Colonic mucosa (tissue), 4 donors: ENCODE measurements around the gene DLG2. TPM values are rescaled to one million over a fixed set of nuclear protein-coding genes. Genes with fewer than 3 reads are reported as not detected.
"Not testable (repeated sequence)": the region's sequence is repeated elsewhere in the genome, so short reads cannot be mapped to it uniquely, and the experiment has no call there.

Source experiments
- DNase-seq: peaks from one replicate; pipeline ENCODE4 v3.0.0-alpha.2; 2020
- H3K27ac ChIP-seq: fragments of 200-600 bp; one replicate; pipeline ENCODE4 v1.8.0; 2021
- H3K27me3 ChIP-seq: fragments of 200-600 bp; one replicate; pipeline ENCODE4 v1.8.0; 2021
- H3K36me3 ChIP-seq: fragments of 200-600 bp; one replicate; pipeline ENCODE4 v1.8.0; 2021
- H3K4me1 ChIP-seq: fragments of 200-600 bp; one replicate; pipeline ENCODE4 v1.8.0; 2021; ENCODE audit warnings: mild to moderate bottlenecking
- H3K4me3 ChIP-seq: fragments of 200-600 bp; one replicate; pipeline ENCODE4 v1.8.0; 2021
- H3K9ac ChIP-seq, 2 donors: one replicate each; pipeline ENCODE4 v1.7.0; 2013; ENCODE audit warnings: control low read depth in 2 of 2, low read depth in 2 of 2, low read length in 2 of 2
- H3K9me3 ChIP-seq: fragments of 200-600 bp; one replicate; pipeline ENCODE4 v1.8.0; 2021
- CTCF ChIP-seq: fragments of 200-600 bp; IDR thresholded peaks from one replicate; pipeline ENCODE4 v1.8.0; 2022; ENCODE audit warnings: antibody characterized with exemption, mild to moderate bottlenecking
- intact Hi-C: fragments of 100-400 bp; cut with DNase I; formaldehyde crosslinking; loops from one replicate; pipeline ENCODE4 v1.14.1; 2022
- total RNA-seq, 2 donors: library from RNA; stranded (reverse); fragmentation: NEBNext Ultra II Directional in 1 of 2; extraction: Animal tissue kit (Norgen Biotek cat#: 25700) in 1 of 2; gene quantifications; one replicate each; pipeline ENCODE4 v1.2.1, GENCODE V29; 2021
- donor health status: healthy.
- donor health status: DM: no; HTN: no; CAD: no.
- donor health status: DM: no; HTN: no; CAD: no.

DLG2 gene
- total RNA-seq, 2 donors from 2014 or later = 1.4 to 3.3 TPM

DNA sequence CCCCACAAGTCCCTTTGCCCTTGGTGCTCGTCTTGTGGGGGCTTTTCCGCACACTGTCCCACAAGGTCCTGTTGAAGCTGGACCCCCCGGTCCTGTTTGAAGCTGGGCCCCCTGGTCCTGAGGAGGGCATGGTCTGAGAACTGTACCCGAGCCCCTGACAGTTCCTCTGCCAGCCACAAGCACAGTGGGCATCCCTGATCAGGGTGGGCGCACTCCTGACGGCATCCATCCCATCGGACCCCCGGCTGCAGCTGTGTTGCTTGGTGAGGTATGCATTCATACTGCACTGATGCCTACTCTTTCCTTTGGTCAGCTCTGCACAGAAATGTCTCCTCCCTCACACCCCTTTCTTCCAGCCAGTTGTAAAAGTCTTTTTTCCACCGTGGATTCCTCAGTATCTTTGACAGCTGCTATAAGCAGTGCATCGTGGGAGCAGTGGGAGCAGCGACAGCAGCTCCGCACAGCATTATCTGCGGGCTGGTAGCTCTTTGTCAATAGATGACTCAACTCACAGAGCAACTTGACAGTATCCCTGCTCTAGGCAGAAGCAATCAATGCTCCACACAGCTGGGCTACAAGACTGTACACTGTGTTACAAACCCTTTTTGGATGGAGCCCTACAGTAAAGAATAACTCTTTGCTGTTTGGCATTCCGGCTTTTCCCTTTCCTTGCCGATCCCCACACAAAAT lies 1310.1 kb downstream of the DLG2 start:
- no peaks in the 10 kb centered on the region for H3K27me3 ChIP-seq
- TF ChIP-seq CTCF = no peak
- H3K4me1 ChIP-seq = no peaks in the 10 kb centered on the region
- no peak overlapping the region for H3K27ac ChIP-seq
- no peak overlapping the region for H3K4me3 ChIP-seq
- DNase-seq = no peak
- intact Hi-C loops = no loop called here
- H3K36me3 ChIP-seq = no peaks in the 10 kb centered on the region
- no peaks in the 10 kb centered on the region for H3K9me3 ChIP-seq
- no peak overlapping the region for H3K9ac ChIP-seq

GRCh38 chr11:84313830-84314359 lies 1313.2 kb downstream of the DLG2 start:
- no peaks in the 10 kb centered on the region for H3K4me1 ChIP-seq
- no peaks in the 10 kb centered on the region for H3K27me3 ChIP-seq
- no peak overlapping the region for H3K9ac ChIP-seq
- no peaks in the 10 kb centered on the region for H3K36me3 ChIP-seq
- H3K9me3 ChIP-seq = no peaks in the 10 kb centered on the region
- H3K27ac ChIP-seq = no peak overlapping the region
- intact Hi-C loops = no loop called here
- DNase-seq = no peak
- no peak overlapping the region for H3K4me3 ChIP-seq
- no peak for TF ChIP-seq CTCF

GRCh38 chr11:84310268-84310667 lies 1316.9 kb downstream of the DLG2 start:
- DNase-seq = no peak
- H3K4me1 ChIP-seq = no peaks in the 10 kb centered on the region
- no peak overlapping the region for H3K9ac ChIP-seq
- no peak overlapping the region for H3K4me3 ChIP-seq
- H3K27me3 ChIP-seq = no peaks in the 10 kb centered on the region
- no peaks in the 10 kb centered on the region for H3K9me3 ChIP-seq
- no peak for TF ChIP-seq CTCF
- H3K36me3 ChIP-seq = no peaks in the 10 kb centered on the region
- intact Hi-C loops = no loop called here
- no peak overlapping the region for H3K27ac ChIP-seq

DNA sequence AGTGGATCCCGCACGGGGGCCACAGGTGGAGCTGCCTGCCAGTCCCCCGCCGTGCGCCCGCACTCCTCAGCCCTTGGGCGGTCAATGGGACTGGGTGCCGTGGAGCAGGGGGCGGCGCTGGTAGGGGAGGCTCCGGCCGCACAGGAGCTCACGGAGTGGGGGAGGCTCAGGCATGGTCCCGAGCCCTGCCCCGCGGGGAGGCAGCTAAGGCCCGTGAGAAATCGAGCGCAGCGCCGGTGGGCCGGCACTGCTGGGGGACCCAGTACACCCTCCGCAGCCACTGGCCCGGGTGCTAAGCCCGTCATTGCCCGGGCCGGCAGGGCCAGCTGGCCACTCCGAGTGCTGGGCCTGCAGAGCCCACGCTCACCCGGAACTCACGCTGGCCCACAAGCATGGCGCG lies 1318.7 kb downstream of the DLG2 start:
- intact Hi-C loops, H3K27ac ChIP-seq, H3K36me3 ChIP-seq, H3K27me3 ChIP-seq, H3K9me3 ChIP-seq, DNase-seq, H3K4me1 ChIP-seq, H3K9ac ChIP-seq, H3K4me3 ChIP-seq: not testable (repeated sequence)

GRCh38 chr11:84300092-84300491 lies 1327.1 kb downstream of the DLG2 start:
- Histone ChIP-seq H3K9me3 (no peaks in the 10 kb centered on the region), H3K4me3 (no peak overlapping the region), H3K9ac (no peak overlapping the region), H3K36me3 (no peaks in the 10 kb centered on the region), H3K27ac (no peak overlapping the region), H3K27me3 (no peaks in the 10 kb centered on the region), H3K4me1 (no peaks in the 10 kb centered on the region)
- TF ChIP-seq CTCF = no peak
- intact Hi-C loops = no loop called here
- no peak for DNase-seq

DNA sequence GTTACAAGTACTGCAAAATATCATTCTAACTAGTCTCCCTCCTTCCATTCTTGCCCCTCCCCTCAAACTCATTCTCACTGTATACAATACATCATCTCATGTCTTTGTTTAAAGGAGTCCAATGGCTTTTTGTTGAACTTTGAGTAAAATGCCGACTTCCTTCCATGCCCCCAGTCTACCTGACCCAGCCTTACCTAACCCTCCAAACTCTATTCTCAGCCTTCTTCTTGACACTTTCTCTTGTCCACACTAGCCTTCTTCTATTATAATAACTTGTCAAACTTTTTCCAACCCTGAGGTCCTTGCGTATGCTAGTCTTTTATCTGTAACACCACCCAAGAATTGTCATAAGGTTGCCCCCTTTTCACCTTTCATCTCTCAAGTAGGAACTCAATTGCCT lies 1329.6 kb downstream of the DLG2 start:
- Histone ChIP-seq H3K4me1 (no peaks in the 10 kb centered on the region), H3K4me3 (no peak overlapping the region), H3K9ac (no peak overlapping the region), H3K36me3 (no peaks in the 10 kb centered on the region), H3K27me3 (no peaks in the 10 kb centered on the region), H3K27ac (no peak overlapping the region), H3K9me3 (no peaks in the 10 kb centered on the region)
- TF ChIP-seq CTCF = no peak
- intact Hi-C loops = no loop called here
- no peak for DNase-seq
